ENCODE data around the gene CKMT1A. TPM values are rescaled to one million over a fixed set of nuclear protein-coding genes. Genes with fewer than 3 reads are reported as not detected.

CKMT1A gene
- total and polyA plus RNA-seq, 10 of the 15 experiments (the other 5 are each of a cell fraction or from before 2014, with no cell fraction given): 0.05 TPM; not detected in 9

DNA sequence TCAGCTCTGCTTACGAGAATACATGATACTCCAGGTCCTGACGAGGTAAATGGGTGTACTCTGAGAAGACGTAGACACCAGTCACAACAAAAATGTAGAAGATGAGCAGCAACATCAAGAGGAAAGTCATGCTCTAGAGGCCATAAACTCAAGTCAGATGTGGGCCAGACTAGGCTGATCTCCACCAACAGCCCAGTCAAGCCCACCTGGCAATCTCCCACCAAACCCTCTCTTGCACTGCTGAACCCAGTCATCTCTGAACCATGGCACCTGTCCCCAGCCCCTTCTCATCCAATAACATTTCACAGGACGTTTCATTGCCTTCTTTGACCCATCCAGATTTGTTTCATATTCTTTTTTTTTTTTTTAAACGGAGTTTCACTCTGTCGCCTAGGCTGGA is 41.8 kb downstream of the CKMT1A start (continued):
- TF ChIP-seq, protein P1, sequence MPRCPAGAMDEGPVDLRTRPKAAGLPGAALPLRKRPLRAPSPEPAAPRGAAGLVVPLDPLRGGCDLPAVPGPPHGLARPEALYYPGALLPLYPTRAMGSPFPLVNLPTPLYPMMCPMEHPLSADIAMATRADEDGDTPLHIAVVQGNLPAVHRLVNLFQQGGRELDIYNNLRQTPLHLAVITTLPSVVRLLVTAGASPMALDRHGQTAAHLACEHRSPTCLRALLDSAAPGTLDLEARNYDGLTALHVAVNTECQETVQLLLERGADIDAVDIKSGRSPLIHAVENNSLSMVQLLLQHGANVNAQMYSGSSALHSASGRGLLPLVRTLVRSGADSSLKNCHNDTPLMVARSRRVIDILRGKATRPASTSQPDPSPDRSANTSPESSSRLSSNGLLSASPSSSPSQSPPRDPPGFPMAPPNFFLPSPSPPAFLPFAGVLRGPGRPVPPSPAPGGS (IDR thresholded peaks at IDR 0.05; ENCODE audit: borderline replicate concordance, insufficient read depth, low read depth, low read length, poor library complexity, severe bottlenecking): no peak
- TF ChIP-seq MYC (IDR thresholded peaks at IDR 0.05; ENCODE audit: insufficient read depth, insufficient read length, insufficient replicate concordance, low read length, severe bottlenecking) (no peak), LARP7 (IDR thresholded peaks at IDR 0.05) (no peak), ATF7 (IDR thresholded peaks at IDR 0.05; ENCODE audit: low read depth) (no peak), MTA2 (IDR thresholded peaks at IDR 0.05; ENCODE audit: low read depth) (no peak), GABPA (IDR thresholded peaks at IDR 0.05; ENCODE audit: low read depth) (no peak), CHD2 (IDR thresholded peaks at IDR 0.05; ENCODE audit: borderline replicate concordance, low read depth, low read length) (no peak), STAT1 (conservative IDR thresholded peaks at IDR 0.05) (no peak), RUNX3 (IDR thresholded peaks at IDR 0.05; ENCODE audit: low read length) (no peak), HDGF (IDR thresholded peaks at IDR 0.05) (no peak), IKZF1 (conservative IDR thresholded peaks at IDR 0.05) (no peak), ZZZ3 (IDR thresholded peaks at IDR 0.05; ENCODE audit: control insufficient read depth, insufficient read length, low read depth) (no peak), SMAD1 (IDR thresholded peaks at IDR 0.05; ENCODE audit: low read depth, partially characterized antibody) (no peak), SRF (IDR thresholded peaks at IDR 0.05; ENCODE audit: low read depth in 2 of 2, low read length in 2 of 2) (peak in 1 of 2 experiments; percentile 69; a peak in 2 of 4 replicates), TCF7 (IDR thresholded peaks at IDR 0.05; ENCODE audit: borderline replicate concordance) (no peak), ZNF384 (IDR thresholded peaks at IDR 0.05; ENCODE audit: borderline replicate concordance, low read depth, low read length) (no peak), POLR2A (IDR thresholded peaks at IDR 0.05; ENCODE audit: low read depth, low read length) (no peak), POLR2AphosphoS2 (IDR thresholded peaks at IDR 0.05; ENCODE audit: low read depth, low read length) (no peak), NRF1 (conservative IDR thresholded peaks at IDR 0.05; ENCODE audit: low read depth, low read length) (no peak), POU2F2 (IDR thresholded peaks at IDR 0.05; ENCODE audit: borderline replicate concordance, low read depth, low read length) (no peak), HDAC6 (IDR thresholded peaks at IDR 0.05; ENCODE audit: unreplicated experiment) (no peak)
- TF ChIP-seq, protein P2, sequence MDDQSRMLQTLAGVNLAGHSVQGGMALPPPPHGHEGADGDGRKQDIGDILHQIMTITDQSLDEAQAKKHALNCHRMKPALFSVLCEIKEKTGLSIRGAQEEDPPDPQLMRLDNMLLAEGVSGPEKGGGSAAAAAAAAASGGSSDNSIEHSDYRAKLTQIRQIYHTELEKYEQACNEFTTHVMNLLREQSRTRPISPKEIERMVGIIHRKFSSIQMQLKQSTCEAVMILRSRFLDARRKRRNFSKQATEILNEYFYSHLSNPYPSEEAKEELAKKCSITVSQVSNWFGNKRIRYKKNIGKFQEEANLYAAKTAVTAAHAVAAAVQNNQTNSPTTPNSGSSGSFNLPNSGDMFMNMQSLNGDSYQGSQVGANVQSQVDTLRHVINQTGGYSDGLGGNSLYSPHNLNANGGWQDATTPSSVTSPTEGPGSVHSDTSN (IDR thresholded peaks at IDR 0.05; ENCODE audit: insufficient replicate concordance, low read depth, low read length): no peak
- TF ChIP-seq, protein P3, sequence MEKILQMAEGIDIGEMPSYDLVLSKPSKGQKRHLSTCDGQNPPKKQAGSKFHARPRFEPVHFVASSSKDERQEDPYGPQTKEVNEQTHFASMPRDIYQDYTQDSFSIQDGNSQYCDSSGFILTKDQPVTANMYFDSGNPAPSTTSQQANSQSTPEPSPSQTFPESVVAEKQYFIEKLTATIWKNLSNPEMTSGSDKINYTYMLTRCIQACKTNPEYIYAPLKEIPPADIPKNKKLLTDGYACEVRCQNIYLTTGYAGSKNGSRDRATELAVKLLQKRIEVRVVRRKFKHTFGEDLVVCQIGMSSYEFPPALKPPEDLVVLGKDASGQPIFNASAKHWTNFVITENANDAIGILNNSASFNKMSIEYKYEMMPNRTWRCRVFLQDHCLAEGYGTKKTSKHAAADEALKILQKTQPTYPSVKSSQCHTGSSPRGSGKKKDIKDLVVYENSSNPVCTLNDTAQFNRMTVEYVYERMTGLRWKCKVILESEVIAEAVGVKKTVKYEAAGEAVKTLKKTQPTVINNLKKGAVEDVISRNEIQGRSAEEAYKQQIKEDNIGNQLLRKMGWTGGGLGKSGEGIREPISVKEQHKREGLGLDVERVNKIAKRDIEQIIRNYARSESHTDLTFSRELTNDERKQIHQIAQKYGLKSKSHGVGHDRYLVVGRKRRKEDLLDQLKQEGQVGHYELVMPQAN (conservative IDR thresholded peaks at IDR 0.05): no peak
- TF ChIP-seq, protein P4, sequence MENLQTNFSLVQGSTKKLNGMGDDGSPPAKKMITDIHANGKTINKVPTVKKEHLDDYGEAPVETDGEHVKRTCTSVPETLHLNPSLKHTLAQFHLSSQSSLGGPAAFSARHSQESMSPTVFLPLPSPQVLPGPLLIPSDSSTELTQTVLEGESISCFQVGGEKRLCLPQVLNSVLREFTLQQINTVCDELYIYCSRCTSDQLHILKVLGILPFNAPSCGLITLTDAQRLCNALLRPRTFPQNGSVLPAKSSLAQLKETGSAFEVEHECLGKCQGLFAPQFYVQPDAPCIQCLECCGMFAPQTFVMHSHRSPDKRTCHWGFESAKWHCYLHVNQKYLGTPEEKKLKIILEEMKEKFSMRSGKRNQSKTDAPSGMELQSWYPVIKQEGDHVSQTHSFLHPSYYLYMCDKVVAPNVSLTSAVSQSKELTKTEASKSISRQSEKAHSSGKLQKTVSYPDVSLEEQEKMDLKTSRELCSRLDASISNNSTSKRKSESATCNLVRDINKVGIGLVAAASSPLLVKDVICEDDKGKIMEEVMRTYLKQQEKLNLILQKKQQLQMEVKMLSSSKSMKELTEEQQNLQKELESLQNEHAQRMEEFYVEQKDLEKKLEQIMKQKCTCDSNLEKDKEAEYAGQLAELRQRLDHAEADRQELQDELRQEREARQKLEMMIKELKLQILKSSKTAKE (IDR thresholded peaks at IDR 0.05; ENCODE audit: low read depth, poor library complexity, severe bottlenecking): no peak
- TF ChIP-seq, protein P5, sequence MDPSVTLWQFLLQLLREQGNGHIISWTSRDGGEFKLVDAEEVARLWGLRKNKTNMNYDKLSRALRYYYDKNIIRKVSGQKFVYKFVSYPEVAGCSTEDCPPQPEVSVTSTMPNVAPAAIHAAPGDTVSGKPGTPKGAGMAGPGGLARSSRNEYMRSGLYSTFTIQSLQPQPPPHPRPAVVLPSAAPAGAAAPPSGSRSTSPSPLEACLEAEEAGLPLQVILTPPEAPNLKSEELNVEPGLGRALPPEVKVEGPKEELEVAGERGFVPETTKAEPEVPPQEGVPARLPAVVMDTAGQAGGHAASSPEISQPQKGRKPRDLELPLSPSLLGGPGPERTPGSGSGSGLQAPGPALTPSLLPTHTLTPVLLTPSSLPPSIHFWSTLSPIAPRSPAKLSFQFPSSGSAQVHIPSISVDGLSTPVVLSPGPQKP (IDR thresholded peaks at IDR 0.05; ENCODE audit: low read depth, low read length): no peak
